Neural crest cell (in vitro differentiated cells): ENCODE data around the gene FCMR. TPM values are rescaled to one million over a fixed set of nuclear protein-coding genes. Genes with fewer than 3 reads are reported as not detected.

Source experiments
- DNase-seq: peaks from one replicate; pipeline ENCODE4 v3.0.0; 2021; ENCODE audit warnings: low read depth, mixed read lengths, low spot score
- H3K27ac Mint-ChIP-seq: one replicate; pipeline ENCODE4 v1.8.0; 2021; ENCODE audit warnings: mild to moderate bottlenecking, mixed read lengths; ENCODE audit not compliant: unreplicated experiment
- H3K27me3 Mint-ChIP-seq: 2 replicates; pipeline ENCODE4 v1.8.0; 2021; ENCODE audit warnings: low read depth, mild to moderate bottlenecking, mixed read lengths
- H3K36me3 Mint-ChIP-seq: 2 replicates; pipeline ENCODE4 v1.8.0; 2021; ENCODE audit warnings: low read depth, mild to moderate bottlenecking, mixed read lengths
- H3K4me1 Mint-ChIP-seq: 2 replicates; pipeline ENCODE4 v1.8.0; 2021; ENCODE audit warnings: mixed read lengths
- H3K4me3 Mint-ChIP-seq: one replicate; pipeline ENCODE4 v1.8.0; 2021; ENCODE audit warnings: mild to moderate bottlenecking, mixed read lengths
- H3K9me3 Mint-ChIP-seq: 2 replicates; pipeline ENCODE4 v1.8.0; 2021; ENCODE audit warnings: mixed read lengths
- CTCF ChIP-seq: fragments of 200-600 bp; sonication (generic); conservative IDR thresholded peaks from 2 replicates; pipeline ENCODE4 v1.5.0; 2021; ENCODE audit warnings: antibody characterized with exemption, mild to moderate bottlenecking
- total RNA-seq: library from RNA; stranded (reverse); gene quantifications from 2 replicates; pipeline ENCODE4 v1.2.1, GENCODE V29; 2021

The FCMR gene
- total RNA-seq, 1 donor from 2014 or later: not detected

GRCh38 chr1:206893380-206893779 lies 28.4 kb downstream of the FCMR start:
- Mint-ChIP-seq H3K27ac (no peak overlapping the region), H3K4me1 (no peaks in the 10 kb centered on the region), H3K36me3 (no peaks in the 10 kb centered on the region), H3K4me3 (no peak overlapping the region), H3K27me3 (peaks cover 9% of the 10 kb centered on the region), H3K9me3 (no peaks in the 10 kb centered on the region)
- no peak for TF ChIP-seq CTCF
- no peak for DNase-seq

DNA sequence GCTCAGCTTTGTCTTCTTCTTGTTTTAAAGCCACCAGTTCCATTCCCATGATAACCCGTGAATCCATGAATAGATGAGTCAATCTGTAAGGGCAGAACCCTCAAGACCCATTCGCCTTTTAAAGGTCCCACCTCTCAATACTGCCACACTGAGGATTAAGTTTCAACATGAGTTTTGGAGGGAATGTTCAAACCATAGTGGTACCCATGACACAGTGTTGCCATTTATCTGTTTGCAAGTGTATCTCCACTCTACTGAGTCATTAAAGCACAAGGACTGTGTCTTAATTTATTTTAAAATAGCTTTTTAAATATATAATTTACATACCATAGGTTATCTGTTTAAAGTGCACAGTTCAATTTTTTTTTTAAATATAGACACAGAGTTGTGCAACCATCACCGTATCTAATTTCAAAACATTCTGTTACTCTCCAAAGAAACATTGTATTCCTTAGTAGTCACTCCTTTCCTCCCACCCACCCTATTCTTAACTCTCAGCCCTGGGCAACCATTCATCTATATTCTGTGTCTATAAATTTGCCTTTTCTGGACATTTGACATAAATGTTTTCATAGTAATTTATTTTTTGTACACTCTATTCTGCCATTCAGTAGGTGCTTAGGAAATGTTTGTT lies 29.3 kb downstream of the FCMR start:
- Mint-ChIP-seq H3K4me1 (no peaks in the 10 kb centered on the region), H3K27me3 (peaks cover 15% of the 10 kb centered on the region), H3K4me3 (no peak overlapping the region), H3K36me3 (no peaks in the 10 kb centered on the region), H3K9me3 (no peaks in the 10 kb centered on the region), H3K27ac (no peak overlapping the region)
- no peak for TF ChIP-seq CTCF
- no peak for DNase-seq

GRCh38 chr1:206891412-206891811 lies 30.3 kb downstream of the FCMR start:
- no peak for TF ChIP-seq CTCF
- H3K4me3 Mint-ChIP-seq: no peak overlapping the region
- H3K27ac Mint-ChIP-seq: no peak overlapping the region
- H3K9me3 Mint-ChIP-seq: no peaks in the 10 kb centered on the region
- H3K4me1 Mint-ChIP-seq: no peaks in the 10 kb centered on the region
- no peaks in the 10 kb centered on the region for H3K36me3 Mint-ChIP-seq
- DNase-seq: no peak
- peaks cover 21% of the 10 kb centered on the region for H3K27me3 Mint-ChIP-seq

GRCh38 chr1:206890125-206891060 lies 31.3 kb downstream of the FCMR start:
- Mint-ChIP-seq H3K27ac (no peak overlapping the region), H3K4me3 (no peak overlapping the region), H3K4me1 (no peaks in the 10 kb centered on the region), H3K27me3 (peaks cover 29% of the 10 kb centered on the region), H3K9me3 (no peaks in the 10 kb centered on the region), H3K36me3 (no peaks in the 10 kb centered on the region)
- TF ChIP-seq CTCF: no peak
- DNase-seq: no peak

DNA sequence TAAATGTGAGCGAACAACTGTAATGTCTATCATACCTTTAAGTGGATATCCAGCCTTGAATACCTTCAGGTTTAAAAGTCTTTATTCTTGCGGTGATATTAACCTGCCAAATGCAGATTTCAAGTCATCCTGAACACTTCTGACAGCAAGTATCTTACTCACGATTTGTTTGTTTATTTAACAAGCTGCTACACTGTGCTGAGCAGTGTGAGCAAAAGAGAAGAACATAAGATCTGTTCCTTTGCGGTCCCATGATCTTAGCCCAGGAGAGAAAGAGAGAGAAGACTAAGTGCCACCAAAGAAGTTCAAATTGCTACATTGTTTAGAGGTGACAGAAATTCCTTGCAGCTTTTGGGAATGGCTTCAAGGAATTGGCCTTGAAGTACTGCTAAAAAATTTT lies 34.0 kb downstream of the FCMR start:
- Mint-ChIP-seq H3K27ac (no peak overlapping the region), H3K36me3 (no peaks in the 10 kb centered on the region), H3K27me3 (peaks cover 40% of the 10 kb centered on the region), H3K4me1 (no peaks in the 10 kb centered on the region), H3K9me3 (no peaks in the 10 kb centered on the region), H3K4me3 (no peak overlapping the region)
- no peak for TF ChIP-seq CTCF
- no peak for DNase-seq
